IPS-18a (cell line): ENCODE results near the gene C16orf95.

ENCODE experiments used
- H3K27ac ChIP-seq: one replicate; pipeline ENCODE4 v1.5.1; 2013; ENCODE audit warnings: low read length
- H3K27me3 ChIP-seq: one replicate; pipeline ENCODE4 v1.6.1; 2013; ENCODE audit warnings: mild to moderate bottlenecking, low read length; ENCODE audit not compliant: control insufficient read depth, insufficient read depth
- H3K36me3 ChIP-seq: one replicate; pipeline ENCODE4 v1.6.1; 2013; ENCODE audit warnings: low read depth, low read length; ENCODE audit not compliant: control insufficient read depth
- H3K4me1 ChIP-seq: one replicate; pipeline ENCODE4 v1.6.1; 2013; ENCODE audit warnings: low read depth, low read length; ENCODE audit not compliant: control insufficient read depth
- H3K4me3 ChIP-seq: one replicate; pipeline ENCODE4 v1.5.1; 2013; ENCODE audit warnings: low read length
- H3K9ac ChIP-seq: one replicate; pipeline ENCODE4 v1.6.1; 2013; ENCODE audit warnings: mild to moderate bottlenecking, low read length, moderate library complexity
- H3K9me3 ChIP-seq: one replicate; pipeline ENCODE4 v1.6.1; 2013; ENCODE audit warnings: low read depth, low read length; ENCODE audit not compliant: control insufficient read depth

The C16orf95 gene

DNA sequence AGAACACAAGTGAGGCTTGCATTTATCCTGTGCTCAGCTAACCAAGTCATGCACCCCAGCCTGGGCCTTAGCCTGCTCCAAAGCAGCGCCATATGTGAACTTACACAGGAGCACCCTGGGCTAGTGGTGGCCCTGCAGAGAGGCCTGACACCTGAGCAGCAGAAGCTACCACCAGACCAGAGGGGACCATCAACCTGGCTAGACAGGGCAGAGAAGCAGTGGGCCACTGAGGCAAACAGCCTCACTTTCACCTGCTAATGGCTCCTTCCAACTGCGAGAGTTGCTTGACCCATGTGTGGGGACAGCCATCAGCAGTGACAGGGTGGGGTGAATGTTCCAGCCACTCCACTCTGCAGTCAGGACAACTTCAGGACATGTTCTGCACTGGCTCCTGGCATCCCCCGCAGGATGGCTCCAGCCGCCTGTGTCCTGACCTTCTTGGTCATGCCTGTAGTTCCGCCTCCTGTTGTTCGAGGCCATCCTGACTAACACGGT is 2.9 kb upstream of the C16orf95 start:
- Histone ChIP-seq H3K27me3 (no peaks in the 10 kb centered on the region), H3K27ac (no peak overlapping the region), H3K9ac (no peak overlapping the region), H3K9me3 (no peaks in the 10 kb centered on the region), H3K4me3 (no peak overlapping the region), H3K36me3 (no peaks in the 10 kb centered on the region), H3K4me1 (peaks cover 6% of the 10 kb centered on the region)

DNA sequence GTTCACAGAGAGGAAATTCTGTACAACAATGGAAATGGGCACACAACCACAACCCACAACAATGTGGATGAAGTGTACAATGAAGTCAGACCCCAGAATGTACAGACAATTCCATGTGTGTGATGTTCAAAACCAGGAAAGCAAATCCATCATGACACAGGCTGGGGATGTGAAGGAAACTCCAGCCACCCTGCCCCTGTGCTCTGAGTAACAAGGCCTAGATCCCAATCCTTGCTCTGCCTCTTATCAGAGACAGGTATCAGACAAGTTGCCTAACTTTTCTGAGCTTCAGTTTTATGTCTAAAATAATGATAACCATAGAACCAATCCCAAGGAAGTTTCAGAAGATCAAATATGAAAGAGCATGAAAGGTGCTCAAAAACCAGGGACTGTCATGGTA is 1.8 kb upstream of the C16orf95 start:
- Histone ChIP-seq H3K9me3 (no peaks in the 10 kb centered on the region), H3K9ac (no peak overlapping the region), H3K27me3 (no peaks in the 10 kb centered on the region), H3K4me1 (peaks cover 4% of the 10 kb centered on the region), H3K36me3 (no peaks in the 10 kb centered on the region), H3K4me3 (no peak overlapping the region), H3K27ac (no peak overlapping the region)

- peaks cover 4% of the 10 kb centered on the region for H3K4me1 ChIP-seq
- no peaks in the 10 kb centered on the region for H3K27me3 ChIP-seq
- H3K27ac ChIP-seq, result peak overlapping the region; percentile 79
- H3K9ac ChIP-seq, result peak overlapping the region; percentile 97
- H3K9me3 ChIP-seq, result no peaks in the 10 kb centered on the region
- no peaks in the 10 kb centered on the region for H3K36me3 ChIP-seq
- peak overlapping the region; percentile 94 for H3K4me3 ChIP-seq
Observed at GRCh38 chr16:87317750-87318644, 805 bp upstream of the C16orf95 start.

DNA sequence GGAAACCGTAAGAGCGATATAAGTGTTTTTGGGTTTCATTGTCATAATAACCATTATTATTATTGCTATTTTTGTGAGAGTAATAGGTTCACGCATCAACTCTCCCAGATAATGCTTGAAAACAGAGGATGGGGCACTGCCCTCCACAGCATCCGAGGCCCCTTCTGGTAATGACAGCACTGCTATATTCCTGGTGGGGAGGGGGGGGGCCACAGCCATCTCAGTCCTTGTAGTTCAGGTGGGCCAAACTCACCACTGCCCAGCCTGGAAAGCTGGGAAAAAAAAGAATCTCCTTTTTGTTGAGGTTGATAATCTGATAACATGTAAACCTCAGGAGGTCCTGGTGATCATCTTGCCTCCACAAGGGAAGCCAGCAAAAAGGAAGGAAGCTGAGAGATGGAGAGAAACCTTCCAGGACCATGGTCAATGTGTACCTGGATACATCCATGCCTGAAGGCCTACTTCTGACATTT is 706 bp downstream of the C16orf95 start:
- Histone ChIP-seq H3K36me3 (no peaks in the 10 kb centered on the region), H3K27me3 (no peaks in the 10 kb centered on the region), H3K4me1 (peaks cover 4% of the 10 kb centered on the region), H3K9ac (peak overlapping the region; percentile 97), H3K4me3 (peak overlapping the region; percentile 94), H3K27ac (peak overlapping the region; percentile 52), H3K9me3 (no peaks in the 10 kb centered on the region)

DNA sequence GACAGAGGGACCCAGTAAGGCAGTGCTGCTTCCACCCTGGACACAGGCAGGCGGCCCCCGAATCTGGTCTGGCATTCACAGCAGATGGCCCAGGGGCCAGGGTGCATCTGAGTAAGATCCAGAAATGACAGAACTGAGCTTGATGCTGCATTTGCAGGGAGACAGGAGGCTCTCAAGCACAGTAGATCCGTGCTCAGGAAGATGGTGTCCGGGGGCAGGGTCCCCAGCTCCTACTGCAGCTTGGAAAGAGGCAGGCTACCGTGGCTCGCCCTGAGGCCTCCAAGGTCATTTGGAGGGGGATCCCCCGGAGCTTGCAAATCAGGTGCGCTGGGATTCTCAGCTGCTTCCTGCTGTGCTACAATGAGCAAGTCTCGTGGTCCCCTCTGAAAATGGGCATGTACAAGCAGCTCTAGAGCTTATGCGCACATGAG is 2.2 kb downstream of the C16orf95 start:
- Histone ChIP-seq H3K9ac (no peak overlapping the region), H3K36me3 (no peaks in the 10 kb centered on the region), H3K4me3 (no peak overlapping the region), H3K27ac (no peak overlapping the region), H3K4me1 (peaks cover 4% of the 10 kb centered on the region), H3K9me3 (no peaks in the 10 kb centered on the region), H3K27me3 (no peaks in the 10 kb centered on the region)

DNA sequence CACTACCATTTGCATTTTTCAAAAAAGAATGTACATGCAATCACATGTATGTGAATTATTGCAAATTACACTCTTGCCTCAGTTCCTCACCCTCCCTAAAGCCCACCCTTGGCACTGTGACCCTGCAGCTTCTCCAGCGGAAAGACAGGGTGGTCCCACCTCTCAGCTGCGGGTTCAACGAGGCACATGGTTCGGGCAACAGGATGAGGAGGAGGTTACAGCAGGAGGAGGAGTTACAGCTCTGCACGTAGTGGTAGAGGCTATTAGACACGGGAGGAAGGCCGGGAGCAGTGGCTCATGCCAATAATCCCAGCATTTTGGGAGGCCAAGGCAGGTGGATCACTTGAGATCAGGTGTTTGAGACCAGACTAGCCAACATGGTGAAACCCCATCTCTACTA is 5.2 kb downstream of the C16orf95 start:
- no peaks in the 10 kb centered on the region for H3K9me3 ChIP-seq
- H3K27ac ChIP-seq, result no peak overlapping the region
- H3K9ac ChIP-seq, result no peak overlapping the region
- H3K36me3 ChIP-seq, result no peaks in the 10 kb centered on the region
- no peaks in the 10 kb centered on the region for H3K4me1 ChIP-seq
- no peak overlapping the region for H3K4me3 ChIP-seq
- no peaks in the 10 kb centered on the region for H3K27me3 ChIP-seq

- Histone ChIP-seq H3K27ac (no peak overlapping the region), H3K36me3 (no peaks in the 10 kb centered on the region), H3K4me1 (no peaks in the 10 kb centered on the region), H3K27me3 (no peaks in the 10 kb centered on the region), H3K9ac (no peak overlapping the region), H3K4me3 (no peak overlapping the region), H3K9me3 (no peaks in the 10 kb centered on the region)
Observed at GRCh38 chr16:87311387-87311786, 5.8 kb downstream of the C16orf95 start.

GRCh38 chr16:87310610-87311009 is 6.6 kb downstream of the C16orf95 start:
- H3K9me3 ChIP-seq, result no peaks in the 10 kb centered on the region
- no peak overlapping the region for H3K9ac ChIP-seq
- H3K27me3 ChIP-seq, result no peaks in the 10 kb centered on the region
- H3K4me1 ChIP-seq, result peaks cover 7% of the 10 kb centered on the region
- H3K36me3 ChIP-seq, result no peaks in the 10 kb centered on the region
- H3K4me3 ChIP-seq, result no peak overlapping the region
- H3K27ac ChIP-seq, result no peak overlapping the region

DNA sequence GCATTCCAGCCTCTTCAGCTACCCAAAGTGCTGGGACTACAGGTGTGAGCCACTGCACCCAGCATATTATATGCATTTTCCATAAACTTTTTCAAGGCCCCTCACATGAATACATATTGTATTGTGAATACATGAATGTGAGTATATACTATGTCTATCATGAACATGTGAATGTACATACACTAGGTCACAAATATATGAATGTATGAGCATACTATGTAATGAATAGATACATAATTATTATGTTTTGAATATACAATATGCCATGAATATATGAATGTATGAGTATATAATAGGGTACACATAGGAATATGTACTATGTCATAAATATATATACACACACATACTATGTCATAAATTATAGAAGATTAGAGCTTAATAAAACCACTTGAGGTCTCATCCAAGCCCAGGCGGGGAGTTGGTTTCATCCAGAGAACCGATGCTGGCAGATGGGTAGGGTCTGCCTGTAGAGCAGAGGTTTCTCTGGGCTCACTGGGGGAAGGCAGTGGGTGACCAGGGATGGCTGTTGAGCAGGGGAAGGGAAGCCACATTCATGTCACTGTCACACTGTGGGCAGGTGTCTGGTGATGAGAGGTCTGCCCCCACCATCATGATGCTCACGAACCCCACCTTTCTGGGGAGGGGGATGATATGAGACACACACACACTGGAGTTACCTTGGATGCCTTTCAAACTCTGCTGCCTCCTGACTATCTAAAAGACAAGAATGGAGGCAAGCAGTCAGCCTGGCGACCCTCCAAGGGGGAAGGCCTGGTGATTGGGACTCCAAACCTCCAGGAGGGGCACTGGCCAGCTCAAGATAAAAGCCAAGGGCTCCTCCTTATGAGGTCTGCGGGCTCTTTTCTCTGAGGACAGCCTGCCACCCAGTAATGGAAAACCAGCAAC is 7.3 kb downstream of the C16orf95 start:
- H3K4me3 ChIP-seq, result no peak overlapping the region
- no peaks in the 10 kb centered on the region for H3K9me3 ChIP-seq
- no peaks in the 10 kb centered on the region for H3K36me3 ChIP-seq
- no peaks in the 10 kb centered on the region for H3K27me3 ChIP-seq
- H3K9ac ChIP-seq, result no peak overlapping the region
- no peak overlapping the region for H3K27ac ChIP-seq
- peaks cover 8% of the 10 kb centered on the region for H3K4me1 ChIP-seq

- Histone ChIP-seq H3K4me3 (no peak overlapping the region), H3K27me3 (no peaks in the 10 kb centered on the region), H3K36me3 (no peaks in the 10 kb centered on the region), H3K4me1 (peaks cover 8% of the 10 kb centered on the region), H3K27ac (no peak overlapping the region), H3K9me3 (no peaks in the 10 kb centered on the region), H3K9ac (no peak overlapping the region)
Observed at GRCh38 chr16:87308826-87309225, 8.4 kb downstream of the C16orf95 start.

GRCh38 chr16:87306516-87306915 is 10.7 kb downstream of the C16orf95 start:
- no peaks in the 10 kb centered on the region for H3K9me3 ChIP-seq
- no peak overlapping the region for H3K4me3 ChIP-seq
- H3K27me3 ChIP-seq, result no peaks in the 10 kb centered on the region
- H3K9ac ChIP-seq, result no peak overlapping the region
- peaks cover 8% of the 10 kb centered on the region for H3K4me1 ChIP-seq
- H3K27ac ChIP-seq, result no peak overlapping the region
- no peaks in the 10 kb centered on the region for H3K36me3 ChIP-seq
